GM03348 (cell line): ENCODE measurements around the gene PAQR4.

Experiments
- DNase-seq: peaks from one replicate; pipeline ENCODE4 v3.0.0; 2012; ENCODE audit warnings: low spot score

The PAQR4 gene

GRCh38 chr16:2966043-2966807 is 2.9 kb upstream of the PAQR4 start:
- DNase-seq, result no peak

GRCh38 chr16:2966808-2967191 is 2.3 kb upstream of the PAQR4 start:
- DNase-seq, result no peak

- no peak for DNase-seq
Observed at GRCh38 chr16:2967211-2967631, 1.9 kb upstream of the PAQR4 start.

GRCh38 chr16:2967721-2968161 is 1.4 kb upstream of the PAQR4 start:
- DNase-seq, result no peak

- DNase-seq, result no peak
Observed at GRCh38 chr16:2968368-2968737, 795 bp upstream of the PAQR4 start.

- peak; percentile 78 for DNase-seq
Observed at GRCh38 chr16:2969545-2970521, 685 bp downstream of the PAQR4 start.

GRCh38 chr16:2970563-2970962 is 1.4 kb downstream of the PAQR4 start:
- no peak for DNase-seq

GRCh38 chr16:2971134-2971984 is 2.2 kb downstream of the PAQR4 start:
- no peak for DNase-seq

GRCh38 chr16:2971985-2972784 is 3.0 kb downstream of the PAQR4 start:
- DNase-seq, result no peak

- DNase-seq, result no peak
Observed at GRCh38 chr16:2973093-2973492, 3.9 kb downstream of the PAQR4 start.

GRCh38 chr16:2973605-2974318 is 4.6 kb downstream of the PAQR4 start:
- DNase-seq, result no peak

GRCh38 chr16:2974319-2975056 is 5.3 kb downstream of the PAQR4 start:
- DNase-seq, result no peak

GRCh38 chr16:2975161-2975795 is 6.1 kb downstream of the PAQR4 start:
- DNase-seq, result no peak

- no peak for DNase-seq
Observed at GRCh38 chr16:2976201-2976600, 7.1 kb downstream of the PAQR4 start.

- no peak for DNase-seq
Observed at GRCh38 chr16:2976673-2977072, 7.5 kb downstream of the PAQR4 start.

GRCh38 chr16:2977440-2977839 is 8.3 kb downstream of the PAQR4 start:
- DNase-seq, result no peak

- DNase-seq, result no peak
Observed at GRCh38 chr16:2979669-2980226, 10.6 kb downstream of the PAQR4 start.

- DNase-seq, result peak; percentile 100
Observed at GRCh38 chr16:2980227-2981176, 11.4 kb downstream of the PAQR4 start, which contains the start of gene PKMYT1. Gene PKMYT1 (minus strand): TSS chr16:2980446. CDS start chr16:2979657, 789 bp downstream.
